ENCODE results near the gene SPAG16.

- TF ChIP-seq POLR2A (IDR thresholded peaks at IDR 0.05) (no peak), CTCF (IDR thresholded peaks at IDR 0.05) (no peak)
Observed at GRCh38 chr2:213253162-213253561, 31.1 kb upstream of the SPAG16 start.

Measured in body of pancreas (tissue), 4 donors.